GM18517 (cell line): ENCODE results near the gene HSPA6.
"Not testable (repeated sequence)": the region's sequence is repeated elsewhere in the genome, so short reads cannot be mapped to it uniquely, and the experiment has no call there.

Experiments used
- ATAC-seq: cut with Tn5 transposase; IDR thresholded peaks from one replicate; pipeline ENCODE4 v1.9.1; 2021; ENCODE audit warnings: mild to moderate bottlenecking, moderate library complexity; ENCODE audit not compliant: unreplicated experiment

HSPA6 gene

GRCh38 chr1:161502641-161503393 lies 21.5 kb upstream of the HSPA6 start:
- no peak for ATAC-seq

GRCh38 chr1:161503394-161503748 lies 21.0 kb upstream of the HSPA6 start:
- no peak for ATAC-seq

DNA sequence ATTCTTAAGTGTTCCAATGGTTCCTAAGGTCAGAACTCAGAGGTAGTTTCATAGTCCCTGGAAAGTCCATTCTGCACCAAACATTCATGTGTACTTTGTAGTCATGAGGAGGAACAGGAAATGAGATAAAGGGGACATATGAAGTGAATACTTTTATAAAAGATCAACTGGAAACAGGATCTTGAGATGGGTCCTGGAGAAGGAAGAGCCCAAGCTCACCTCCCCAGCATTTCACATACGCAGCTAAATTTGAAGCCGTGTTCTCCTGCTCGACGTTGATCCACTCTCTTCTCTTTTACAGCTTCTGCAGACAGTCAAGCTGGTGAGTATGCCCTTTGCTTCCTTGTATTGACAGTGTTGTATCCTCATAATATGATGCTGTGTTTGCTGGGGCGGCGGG lies 18.7 kb upstream of the HSPA6 start:
- no peak for ATAC-seq

DNA sequence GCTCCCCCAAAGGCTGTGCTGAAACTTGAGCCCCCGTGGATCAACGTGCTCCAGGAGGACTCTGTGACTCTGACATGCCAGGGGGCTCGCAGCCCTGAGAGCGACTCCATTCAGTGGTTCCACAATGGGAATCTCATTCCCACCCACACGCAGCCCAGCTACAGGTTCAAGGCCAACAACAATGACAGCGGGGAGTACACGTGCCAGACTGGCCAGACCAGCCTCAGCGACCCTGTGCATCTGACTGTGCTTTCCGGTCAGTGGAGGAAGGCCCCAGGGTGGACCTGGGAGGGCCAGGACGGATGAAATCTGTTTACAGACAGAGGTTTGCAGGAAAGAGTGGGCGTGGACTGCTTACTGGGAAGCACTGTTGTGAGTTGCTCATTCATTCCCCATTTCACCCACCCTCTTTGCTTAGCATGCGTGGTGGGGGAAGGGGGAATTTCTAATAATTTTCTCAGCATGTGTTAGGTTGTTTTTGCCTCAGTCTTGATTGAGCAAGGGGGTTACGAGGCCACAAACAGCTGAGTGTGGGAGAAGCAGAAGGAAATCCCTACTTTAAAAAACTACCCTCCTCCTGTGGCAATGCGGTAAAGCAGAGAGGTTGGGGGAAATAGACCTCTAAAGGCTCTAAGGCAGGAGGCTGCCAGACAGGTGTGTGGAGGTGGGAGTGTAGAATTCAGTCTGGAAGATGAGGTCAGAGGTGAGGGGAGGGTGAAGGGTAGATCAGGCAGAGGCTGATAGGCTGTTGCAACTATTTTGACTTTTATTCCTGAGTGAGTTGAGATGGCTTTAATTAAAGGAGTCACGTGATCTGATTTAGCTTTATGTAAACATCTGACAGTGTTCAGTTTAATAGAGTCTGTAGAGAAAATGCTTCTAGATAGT lies 17.8 kb upstream of the HSPA6 start:
- no peak for ATAC-seq

- ATAC-seq, result no peak
Measured at GRCh38 chr1:161510477-161510876, 13.9 kb upstream of the HSPA6 start.

GRCh38 chr1:161511018-161511755 lies 13.2 kb upstream of the HSPA6 start:
- no peak for ATAC-seq

DNA sequence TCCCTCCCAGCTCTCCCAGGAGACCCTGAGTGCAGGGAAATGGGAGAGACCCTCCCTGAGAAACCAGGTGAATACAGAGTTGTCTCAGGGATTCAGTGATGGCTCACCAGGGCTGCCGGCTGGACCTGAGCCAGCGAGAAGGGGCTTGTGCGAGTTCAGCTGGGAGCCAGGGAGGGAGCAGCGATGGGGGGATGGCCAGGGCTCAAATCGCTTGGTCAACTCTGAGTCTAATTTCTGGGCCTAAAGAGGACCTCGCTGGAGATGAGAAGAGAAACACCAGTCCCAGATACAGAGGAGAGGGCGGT lies 12.6 kb upstream of the HSPA6 start:
- no peak for ATAC-seq

GRCh38 chr1:161512636-161513447 lies 11.5 kb upstream of the HSPA6 start:
- not testable (repeated sequence) for ATAC-seq

- ATAC-seq, result not testable (repeated sequence)
Measured at GRCh38 chr1:161513448-161513780, 10.9 kb upstream of the HSPA6 start.

DNA sequence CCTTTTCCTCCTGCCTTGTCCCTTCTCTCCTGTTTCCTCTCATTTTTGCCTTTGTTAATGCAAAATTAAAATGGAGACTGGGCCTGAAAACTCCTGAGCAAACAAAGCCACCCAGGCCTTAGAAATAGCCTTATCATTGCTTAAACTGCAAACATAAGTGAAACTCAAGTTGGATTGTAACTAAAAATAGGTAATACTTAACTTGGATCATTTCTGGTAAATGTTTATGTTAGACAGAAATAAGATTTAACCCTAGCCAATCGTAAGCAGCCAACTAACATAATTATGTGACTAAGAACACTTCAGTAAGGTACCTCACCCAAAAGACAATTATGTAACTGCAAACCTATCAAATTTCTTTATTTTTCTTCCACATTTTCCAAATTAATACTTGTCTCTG lies 10.4 kb upstream of the HSPA6 start:
- ATAC-seq, result not testable (repeated sequence)

DNA sequence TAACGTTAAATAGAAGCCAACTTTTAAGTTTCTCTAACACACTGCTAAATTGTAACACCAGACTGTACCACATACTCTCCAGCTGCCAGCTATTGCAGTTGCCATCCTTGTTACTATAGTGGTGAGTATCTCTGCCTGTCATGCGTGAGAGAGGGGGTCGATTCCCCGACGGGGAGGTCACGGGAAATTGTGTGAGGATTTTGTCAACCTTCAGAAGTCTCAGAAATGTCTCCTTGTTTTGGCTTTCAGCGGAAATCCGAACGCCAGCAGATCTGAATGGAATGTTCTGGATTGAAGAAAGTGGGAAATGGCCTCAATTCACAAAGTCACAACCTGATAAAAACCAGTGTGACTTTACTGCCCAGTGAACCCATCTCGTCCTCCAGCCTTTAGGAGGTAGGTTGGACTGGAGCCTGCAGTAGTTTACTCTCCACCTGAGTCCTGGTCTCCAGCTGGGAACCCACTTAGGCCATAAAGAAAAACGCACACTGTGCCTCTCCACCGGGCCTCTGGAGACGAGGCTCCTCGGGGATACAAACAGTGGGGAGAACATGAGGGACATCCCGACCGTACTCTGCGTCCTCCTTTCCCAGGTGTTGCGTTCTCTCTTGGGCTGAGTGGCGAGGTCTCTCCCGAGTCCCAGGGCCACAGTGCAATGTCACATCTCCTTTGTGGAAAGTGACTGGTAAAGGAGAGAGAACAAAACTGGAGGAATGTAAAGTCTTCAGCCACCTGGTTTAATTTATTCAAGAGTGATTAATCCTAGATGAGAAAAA lies 1.1 kb upstream of the HSPA6 start:
- ATAC-seq, result not testable (repeated sequence)

DNA sequence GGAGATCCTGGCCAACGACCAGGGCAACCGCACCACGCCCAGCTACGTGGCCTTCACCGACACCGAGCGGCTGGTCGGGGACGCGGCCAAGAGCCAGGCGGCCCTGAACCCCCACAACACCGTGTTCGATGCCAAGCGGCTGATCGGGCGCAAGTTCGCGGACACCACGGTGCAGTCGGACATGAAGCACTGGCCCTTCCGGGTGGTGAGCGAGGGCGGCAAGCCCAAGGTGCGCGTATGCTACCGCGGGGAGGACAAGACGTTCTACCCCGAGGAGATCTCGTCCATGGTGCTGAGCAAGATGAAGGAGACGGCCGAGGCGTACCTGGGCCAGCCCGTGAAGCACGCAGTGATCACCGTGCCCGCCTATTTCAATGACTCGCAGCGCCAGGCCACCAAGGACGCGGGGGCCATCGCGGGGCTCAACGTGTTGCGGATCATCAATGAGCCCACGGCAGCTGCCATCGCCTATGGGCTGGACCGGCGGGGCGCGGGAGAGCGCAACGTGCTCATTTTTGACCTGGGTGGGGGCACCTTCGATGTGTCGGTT lies 477 bp downstream of the HSPA6 start:
- not testable (repeated sequence) for ATAC-seq

DNA sequence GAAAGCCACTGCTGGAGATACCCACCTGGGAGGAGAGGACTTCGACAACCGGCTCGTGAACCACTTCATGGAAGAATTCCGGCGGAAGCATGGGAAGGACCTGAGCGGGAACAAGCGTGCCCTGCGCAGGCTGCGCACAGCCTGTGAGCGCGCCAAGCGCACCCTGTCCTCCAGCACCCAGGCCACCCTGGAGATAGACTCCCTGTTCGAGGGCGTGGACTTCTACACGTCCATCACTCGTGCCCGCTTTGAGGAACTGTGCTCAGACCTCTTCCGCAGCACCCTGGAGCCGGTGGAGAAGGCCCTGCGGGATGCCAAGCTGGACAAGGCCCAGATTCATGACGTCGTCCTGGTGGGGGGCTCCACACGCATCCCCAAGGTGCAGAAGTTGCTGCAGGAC lies 981 bp downstream of the HSPA6 start:
- ATAC-seq, result not testable (repeated sequence)

DNA sequence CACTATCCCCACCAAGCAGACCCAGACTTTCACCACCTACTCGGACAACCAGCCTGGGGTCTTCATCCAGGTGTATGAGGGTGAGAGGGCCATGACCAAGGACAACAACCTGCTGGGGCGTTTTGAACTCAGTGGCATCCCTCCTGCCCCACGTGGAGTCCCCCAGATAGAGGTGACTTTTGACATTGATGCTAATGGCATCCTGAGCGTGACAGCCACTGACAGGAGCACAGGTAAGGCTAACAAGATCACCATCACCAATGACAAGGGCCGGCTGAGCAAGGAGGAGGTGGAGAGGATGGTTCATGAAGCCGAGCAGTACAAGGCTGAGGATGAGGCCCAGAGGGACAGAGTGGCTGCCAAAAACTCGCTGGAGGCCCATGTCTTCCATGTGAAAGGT lies 1.6 kb downstream of the HSPA6 start:
- not testable (repeated sequence) for ATAC-seq

GRCh38 chr1:161528550-161528949 lies 4.2 kb downstream of the HSPA6 start:
- ATAC-seq, result not testable (repeated sequence)

- ATAC-seq, result not testable (repeated sequence)
Measured at GRCh38 chr1:161529463-161530104, 5.2 kb downstream of the HSPA6 start.

DNA sequence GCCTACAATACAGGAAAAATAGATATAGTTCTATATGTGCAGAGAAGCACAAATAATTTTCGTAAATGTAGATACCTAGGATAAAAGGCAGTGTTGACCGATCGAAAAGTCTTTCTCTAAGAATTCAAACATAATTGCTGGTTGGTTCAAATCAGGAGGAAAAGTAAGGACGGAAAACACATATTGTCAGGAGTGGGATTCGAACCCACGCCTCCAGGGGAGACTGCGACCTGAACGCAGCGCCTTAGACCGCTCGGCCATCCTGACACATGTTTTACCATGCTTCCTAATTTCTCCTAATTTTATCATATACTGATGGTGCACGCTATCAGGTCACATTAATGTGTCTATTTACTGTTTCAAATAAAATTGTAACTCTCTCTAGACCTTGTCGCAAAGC lies 5.8 kb downstream of the HSPA6 start:
- ATAC-seq, result peak; percentile 33

GRCh38 chr1:161530671-161531641 lies 6.6 kb downstream of the HSPA6 start:
- ATAC-seq, result peak; percentile 83
